Muscle of leg (tissue), 11 donors: ENCODE data around the gene RIMBP2. TPM values are rescaled to one million over a fixed set of nuclear protein-coding genes. Genes with fewer than 3 reads are reported as not detected.

Experiments
- DNase-seq: peaks from one replicate; pipeline ENCODE4 v3.0.0; 2013
- H3K27ac ChIP-seq: one replicate; pipeline ENCODE4 v1.5.1; 2013; ENCODE audit warnings: mild to moderate bottlenecking, low read length, control low read depth
- H3K27me3 ChIP-seq: one replicate; pipeline ENCODE4 v1.6.1; 2013; ENCODE audit warnings: low read length; ENCODE audit not compliant: control insufficient read depth, insufficient read depth
- H3K36me3 ChIP-seq: one replicate; pipeline ENCODE4 v1.6.1; 2013; ENCODE audit warnings: low read length; ENCODE audit not compliant: control insufficient read depth, insufficient read depth
- H3K4me1 ChIP-seq: one replicate; pipeline ENCODE4 v1.6.1; 2013; ENCODE audit warnings: low read length; ENCODE audit not compliant: control insufficient read depth, insufficient read depth
- H3K4me3 ChIP-seq: one replicate; pipeline ENCODE4 v1.5.1; 2013; ENCODE audit warnings: low read length, control low read depth
- H3K9me3 ChIP-seq: replicated peaks from 2 replicates; pipeline ENCODE4 v1.6.1; 2013; ENCODE audit warnings: low read depth, low read length; ENCODE audit not compliant: control insufficient read depth
- WGBS: methylation state at CpG from one replicate; pipeline ENCODE4 v1.1.5; 2013; ENCODE audit warnings: missing lambda C conversion rate; ENCODE audit not compliant: insufficient coverage; 5-methylcytosine and 5-hydroxymethylcytosine counted together
- polyA plus RNA-seq, 8 donors: library from polyadenylated mRNA; unstranded; fragments of 120-200 nt; gene quantifications; one replicate each; pipeline versions ENCODE4 v1.2.1 to v1.2.3, GENCODE V29; 2013; ENCODE audit warnings: inconsistent platforms in 1 of 8, low replicate concordance in 1 of 8; ENCODE audit not compliant: insufficient read length in 8 of 8, insufficient read depth in 1 of 8
- total RNA-seq: library from RNA; stranded (reverse); fragments of 120-200 nt; gene quantifications from one replicate; pipeline ENCODE4 v1.2.4, GENCODE V29; 2013

The RIMBP2 gene
- total and polyA plus RNA-seq, 9 donors: 0.46 to 2.1 (median 0.87) TPM

DNA sequence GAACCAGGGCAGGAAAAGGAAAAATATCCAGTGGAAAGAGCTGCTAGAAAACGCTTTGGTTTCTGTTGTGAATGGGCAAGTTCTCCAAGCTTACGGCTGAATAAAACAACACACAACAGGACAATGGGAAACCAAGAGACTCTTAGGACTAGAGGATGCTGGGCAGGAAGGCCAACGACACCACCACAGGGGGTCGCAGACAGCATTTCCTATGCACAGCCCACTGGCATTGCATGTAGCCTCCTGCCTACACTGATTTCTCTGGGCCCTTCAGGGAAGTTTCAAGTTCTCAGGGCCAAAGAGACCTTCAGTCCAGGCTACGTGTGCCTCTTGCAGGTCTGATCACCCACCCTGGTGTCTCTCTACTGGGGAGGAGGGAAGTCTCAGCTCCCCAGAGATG is 108.0 kb downstream of the RIMBP2 start:
- no peak for DNase-seq
- Histone ChIP-seq H3K27me3 (no peaks in the 10 kb centered on the region), H3K4me1 (no peaks in the 10 kb centered on the region), H3K9me3 (no peaks in the 10 kb centered on the region), H3K36me3 (no peaks in the 10 kb centered on the region), H3K27ac (no peak overlapping the region), H3K4me3 (no peak overlapping the region)
- WGBS: 61% methylated on average over 5 of the region's 5 CpGs

DNA sequence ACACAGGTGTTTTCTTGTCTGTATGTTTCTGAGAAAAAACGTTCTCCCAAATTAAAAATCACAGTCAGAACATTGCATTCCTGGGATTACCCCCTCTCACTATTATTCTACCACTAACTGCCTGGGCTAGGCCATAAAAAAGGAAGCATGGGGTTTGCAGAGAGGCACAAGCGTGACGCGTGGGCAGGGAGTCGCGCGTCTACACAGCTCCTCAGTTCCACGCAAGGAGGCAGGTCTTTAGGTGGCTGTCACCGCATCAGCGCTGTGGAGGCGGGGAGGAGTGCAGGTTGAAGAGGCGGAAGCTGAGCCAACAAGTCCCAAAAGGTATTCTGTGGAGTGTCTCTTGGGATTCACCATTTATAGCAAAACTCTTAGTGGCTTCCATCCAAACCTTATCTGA is 109.9 kb downstream of the RIMBP2 start:
- no peak for DNase-seq
- no peak overlapping the region for H3K4me3 ChIP-seq
- H3K36me3 ChIP-seq: no peaks in the 10 kb centered on the region
- H3K27me3 ChIP-seq: no peaks in the 10 kb centered on the region
- WGBS: 92% methylated on average over 10 of the region's 12 CpGs
- H3K27ac ChIP-seq: no peak overlapping the region
- H3K4me1 ChIP-seq: no peaks in the 10 kb centered on the region
- no peaks in the 10 kb centered on the region for H3K9me3 ChIP-seq

DNA sequence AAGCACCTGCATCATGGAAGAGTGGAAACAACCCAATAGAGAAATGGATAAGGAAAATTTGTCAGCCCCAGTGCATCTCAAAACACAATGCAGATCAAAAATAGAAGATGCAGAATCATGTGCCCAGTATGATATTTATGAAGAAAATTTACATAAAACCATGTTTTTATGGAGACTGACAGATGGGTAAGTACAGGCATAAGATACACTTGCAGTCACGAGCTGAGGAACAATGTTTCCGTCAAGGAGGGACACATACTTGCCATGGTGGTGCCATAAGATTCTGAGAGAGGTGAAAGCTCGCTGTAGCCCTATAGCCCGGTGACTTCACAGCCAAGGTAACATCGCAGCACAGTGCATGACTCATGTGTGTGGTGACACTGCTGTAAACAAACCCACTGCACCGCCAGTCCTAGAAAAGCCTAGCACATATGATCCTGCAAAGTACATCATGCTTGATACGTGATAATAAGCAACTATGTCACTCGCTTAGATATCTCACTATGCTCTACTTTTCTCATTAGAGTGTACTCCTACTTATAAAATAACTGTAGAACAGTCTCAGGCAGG is 112.6 kb downstream of the RIMBP2 start:
- no peaks in the 10 kb centered on the region for H3K4me1 ChIP-seq
- H3K36me3 ChIP-seq: no peaks in the 10 kb centered on the region
- WGBS: 87% methylated on average over 6 of the region's 8 CpGs
- H3K27me3 ChIP-seq: no peaks in the 10 kb centered on the region
- H3K9me3 ChIP-seq: no peaks in the 10 kb centered on the region
- no peak for DNase-seq
- no peak overlapping the region for H3K4me3 ChIP-seq
- no peak overlapping the region for H3K27ac ChIP-seq

DNA sequence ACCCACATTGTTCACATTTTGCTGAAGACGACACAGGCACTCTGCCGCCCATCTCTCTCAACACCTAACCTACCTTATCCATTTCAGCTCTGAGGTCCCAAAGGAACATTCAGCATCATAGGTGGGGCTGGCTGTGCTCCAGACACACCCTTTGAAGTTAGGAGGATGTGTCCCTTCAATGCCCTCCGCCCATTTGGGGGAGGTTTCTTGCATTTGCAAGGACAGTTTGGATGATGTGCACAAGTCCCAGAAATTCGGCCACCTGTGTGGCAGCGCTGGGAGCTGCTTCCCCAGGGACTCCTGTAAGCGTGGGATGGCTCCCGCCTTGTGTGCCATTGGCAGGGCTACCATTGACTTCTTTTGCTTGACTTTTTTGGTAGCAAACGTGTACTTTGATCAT is 113.8 kb downstream of the RIMBP2 start:
- peaks cover 2% of the 10 kb centered on the region for H3K9me3 ChIP-seq
- H3K27ac ChIP-seq: no peak overlapping the region
- no peaks in the 10 kb centered on the region for H3K36me3 ChIP-seq
- no peaks in the 10 kb centered on the region for H3K27me3 ChIP-seq
- no peak overlapping the region for H3K4me3 ChIP-seq
- no peaks in the 10 kb centered on the region for H3K4me1 ChIP-seq
- no peak for DNase-seq
- 72% methylated on average over 5 of the region's 8 CpGs for WGBS

DNA sequence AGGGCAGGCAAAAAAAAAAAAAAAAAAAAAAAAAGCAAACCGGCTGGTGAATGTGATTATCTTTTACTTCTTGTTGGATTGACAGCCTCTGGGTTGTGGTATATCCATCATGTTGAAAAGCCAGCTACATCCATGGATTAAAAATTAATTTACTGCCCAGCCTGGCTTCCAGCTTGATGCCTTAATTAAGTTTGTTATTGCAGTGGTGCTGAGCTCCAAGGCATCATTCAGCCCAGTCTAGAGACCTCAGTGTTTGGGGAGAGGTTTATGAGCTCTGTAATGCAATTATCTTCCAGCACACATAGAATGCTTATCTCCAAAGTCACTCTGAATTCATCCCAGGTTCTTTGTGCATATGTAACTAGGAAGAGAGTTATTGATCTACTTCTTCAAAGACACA is 114.8 kb downstream of the RIMBP2 start:
- Histone ChIP-seq H3K27ac (no peak overlapping the region), H3K9me3 (peaks cover 2% of the 10 kb centered on the region), H3K4me1 (no peaks in the 10 kb centered on the region), H3K36me3 (no peaks in the 10 kb centered on the region), H3K4me3 (no peak overlapping the region), H3K27me3 (no peaks in the 10 kb centered on the region)
- WGBS: no CpG with 5 or more reads among the region's 1 CpG
- DNase-seq: no peak

DNA sequence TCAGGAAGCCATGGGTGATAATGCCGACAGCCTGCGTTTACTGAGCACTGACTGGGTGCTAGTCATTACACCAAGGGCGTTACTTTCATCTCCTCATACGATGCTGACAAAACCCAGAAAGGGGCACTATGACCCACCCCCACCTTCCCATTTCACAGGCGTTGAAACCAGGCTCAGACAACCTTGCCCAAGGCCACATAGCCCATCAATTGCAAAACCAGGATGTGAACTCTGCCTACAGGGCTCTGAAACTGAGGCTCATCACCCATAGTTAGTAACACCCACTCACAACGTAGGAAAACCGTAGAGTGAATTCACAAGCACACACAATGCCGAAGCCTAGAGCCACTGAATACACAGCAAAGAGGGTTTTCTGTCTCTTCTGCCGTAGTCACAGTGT is 119.9 kb downstream of the RIMBP2 start:
- H3K4me1 ChIP-seq: no peaks in the 10 kb centered on the region
- no peaks in the 10 kb centered on the region for H3K36me3 ChIP-seq
- H3K4me3 ChIP-seq: no peak overlapping the region
- H3K27ac ChIP-seq: no peak overlapping the region
- WGBS: 61% methylated on average over 8 of the region's 9 CpGs
- peaks cover 2% of the 10 kb centered on the region for H3K9me3 ChIP-seq
- no peaks in the 10 kb centered on the region for H3K27me3 ChIP-seq
- no peak for DNase-seq

DNA sequence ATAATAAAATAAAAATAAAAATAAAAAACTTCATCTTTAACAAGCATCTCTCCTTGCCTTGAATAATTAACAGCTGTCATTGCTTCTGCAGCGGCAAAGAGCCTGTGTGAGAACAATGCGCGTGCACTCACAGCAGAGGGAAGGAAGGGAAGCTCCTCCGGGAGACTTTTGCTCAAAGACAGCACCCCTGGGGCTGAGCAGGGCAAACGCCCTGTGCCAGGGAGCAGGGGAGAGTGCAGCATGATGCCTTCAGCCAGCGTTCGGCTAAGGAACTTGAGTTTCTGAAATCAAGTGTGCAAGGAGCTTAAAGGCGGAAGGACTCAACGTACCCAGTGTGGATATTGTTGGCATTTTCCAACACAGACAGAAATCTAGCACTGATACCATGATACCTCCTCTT is 120.5 kb downstream of the RIMBP2 start:
- Histone ChIP-seq H3K27ac (no peak overlapping the region), H3K4me3 (no peak overlapping the region), H3K36me3 (no peaks in the 10 kb centered on the region), H3K9me3 (peaks cover 2% of the 10 kb centered on the region), H3K27me3 (no peaks in the 10 kb centered on the region), H3K4me1 (no peaks in the 10 kb centered on the region)
- no peak for DNase-seq
- WGBS: 76% methylated on average over 8 of the region's 9 CpGs

DNA sequence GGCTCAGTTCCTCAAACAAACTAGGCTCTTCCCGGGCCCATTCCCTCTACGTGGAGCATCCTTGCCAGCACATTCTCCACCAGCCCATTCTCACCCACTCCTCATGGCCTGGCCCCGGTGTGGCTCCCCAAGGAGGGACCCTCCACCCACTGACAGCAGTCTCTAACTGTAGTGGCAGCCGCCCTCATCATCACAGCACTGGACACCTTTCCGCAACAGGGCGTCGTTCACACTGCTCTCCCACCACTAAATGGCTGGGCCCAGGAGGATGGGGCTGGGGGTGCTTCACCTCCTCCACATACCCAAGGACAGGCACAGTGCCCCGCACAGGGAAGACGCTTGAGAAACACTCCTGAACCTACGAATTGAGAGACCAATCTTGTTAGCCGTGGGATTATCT is 123.0 kb downstream of the RIMBP2 start:
- no peaks in the 10 kb centered on the region for H3K36me3 ChIP-seq
- no peaks in the 10 kb centered on the region for H3K4me1 ChIP-seq
- peaks cover 2% of the 10 kb centered on the region for H3K9me3 ChIP-seq
- no peak overlapping the region for H3K4me3 ChIP-seq
- WGBS: 75% methylated on average over 5 of the region's 11 CpGs
- no peak overlapping the region for H3K27ac ChIP-seq
- peaks cover 2% of the 10 kb centered on the region for H3K27me3 ChIP-seq
- no peak for DNase-seq

DNA sequence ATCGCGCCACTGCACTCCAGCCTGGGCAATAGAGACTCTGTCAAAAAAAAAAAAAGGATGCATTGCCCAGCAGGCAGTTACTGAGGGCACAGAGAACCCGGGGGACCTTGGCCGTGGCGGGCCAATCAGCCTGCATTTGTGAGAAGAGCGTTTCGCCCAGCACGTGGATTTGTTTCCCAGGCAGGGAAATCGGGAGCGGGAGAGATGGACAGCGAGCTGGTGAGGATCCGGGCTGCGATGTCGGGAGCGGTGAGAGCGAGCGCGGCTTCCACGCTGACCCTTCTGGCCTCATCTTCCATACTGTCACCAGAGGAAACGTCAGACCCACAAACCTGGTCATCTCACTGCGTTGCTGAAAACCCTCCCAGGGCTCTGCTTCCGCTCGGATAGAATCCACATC is 123.5 kb downstream of the RIMBP2 start:
- no peak for DNase-seq
- peaks cover 2% of the 10 kb centered on the region for H3K27me3 ChIP-seq
- H3K4me1 ChIP-seq: no peaks in the 10 kb centered on the region
- 84% methylated on average over 23 of the region's 23 CpGs for WGBS
- no peaks in the 10 kb centered on the region for H3K36me3 ChIP-seq
- peaks cover under 1% of the 10 kb centered on the region for H3K9me3 ChIP-seq
- no peak overlapping the region for H3K27ac ChIP-seq
- H3K4me3 ChIP-seq: no peak overlapping the region

DNA sequence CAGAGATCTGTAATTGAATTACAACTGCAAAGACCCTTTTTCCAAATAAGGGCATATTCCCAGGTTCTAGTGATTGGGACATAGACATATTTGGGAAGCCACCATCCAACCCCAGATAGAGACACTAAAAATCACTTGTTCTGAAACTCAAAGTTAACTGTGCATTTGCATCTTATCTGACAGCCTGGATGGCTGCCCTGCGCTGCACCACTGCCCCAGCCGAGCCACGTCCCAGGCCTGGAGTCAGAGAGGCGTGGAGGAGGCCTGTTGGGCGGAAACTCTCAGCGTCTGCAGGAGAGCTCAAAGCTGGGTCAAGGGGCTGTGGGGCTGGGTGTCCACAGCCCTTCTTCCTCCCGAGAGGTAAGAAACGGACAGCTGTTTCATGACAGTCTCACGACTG is 124.4 kb downstream of the RIMBP2 start:
- Histone ChIP-seq H3K4me3 (no peak overlapping the region), H3K4me1 (no peaks in the 10 kb centered on the region), H3K27me3 (peaks cover 2% of the 10 kb centered on the region), H3K9me3 (no peaks in the 10 kb centered on the region), H3K27ac (no peak overlapping the region), H3K36me3 (no peaks in the 10 kb centered on the region)
- DNase-seq: no peak
- WGBS: 61% methylated on average over 7 of the region's 9 CpGs

DNA sequence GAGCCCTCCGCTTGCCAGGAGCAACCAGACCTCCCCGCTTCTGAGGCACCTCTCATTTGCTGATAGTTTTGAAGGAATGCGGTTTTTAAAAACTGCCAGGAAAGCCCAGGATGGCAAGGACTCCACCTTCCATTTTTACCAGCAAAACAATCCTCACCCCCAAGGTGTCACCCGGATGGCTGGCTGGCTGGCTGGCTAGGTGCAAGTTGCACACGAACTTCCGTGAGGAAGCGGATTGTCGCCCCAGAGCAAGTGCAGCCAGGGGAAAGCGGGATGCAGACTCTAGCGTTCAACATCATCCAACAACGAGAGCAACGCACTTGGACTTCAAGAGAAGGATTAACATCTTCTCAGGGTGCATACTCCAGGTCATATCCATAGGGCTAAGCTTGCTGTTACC is 125.4 kb downstream of the RIMBP2 start:
- 80% methylated on average over 9 of the region's 12 CpGs for WGBS
- DNase-seq: no peak
- Histone ChIP-seq H3K4me1 (no peaks in the 10 kb centered on the region), H3K27me3 (peaks cover 2% of the 10 kb centered on the region), H3K9me3 (no peaks in the 10 kb centered on the region), H3K36me3 (no peaks in the 10 kb centered on the region), H3K4me3 (no peak overlapping the region), H3K27ac (no peak overlapping the region)
